GM19452 (cell line): ENCODE measurements around the gene POLDIP3.
"Not testable (repeated sequence)": the region's sequence is repeated elsewhere in the genome, so short reads cannot be mapped to it uniquely, and the experiment has no call there.

Source experiments
- ATAC-seq: cut with Tn5 transposase; IDR thresholded peaks from one replicate; pipeline ENCODE4 v1.9.1; 2021; ENCODE audit not compliant: unreplicated experiment

The POLDIP3 gene

GRCh38 chr22:42587588-42588175 lies 27.0 kb downstream of the POLDIP3 start:
- no peak for ATAC-seq

- no peak for ATAC-seq
Measured at GRCh38 chr22:42586381-42586780, 28.3 kb downstream of the POLDIP3 start.

GRCh38 chr22:42585096-42585495 lies 29.6 kb downstream of the POLDIP3 start:
- no peak for ATAC-seq

GRCh38 chr22:42584364-42584940 lies 30.2 kb downstream of the POLDIP3 start:
- no peak for ATAC-seq

GRCh38 chr22:42582987-42583386 lies 31.7 kb downstream of the POLDIP3 start:
- ATAC-seq, result no peak

GRCh38 chr22:42581762-42582716 lies 32.6 kb downstream of the POLDIP3 start:
- no peak for ATAC-seq

GRCh38 chr22:42581194-42581761 lies 33.4 kb downstream of the POLDIP3 start:
- ATAC-seq, result not testable (repeated sequence)

GRCh38 chr22:42580040-42580439 lies 34.6 kb downstream of the POLDIP3 start:
- not testable (repeated sequence) for ATAC-seq

GRCh38 chr22:42577623-42578240 lies 37.0 kb downstream of the POLDIP3 start:
- ATAC-seq, result no peak

GRCh38 chr22:42577141-42577540 lies 37.5 kb downstream of the POLDIP3 start:
- ATAC-seq, result not testable (repeated sequence)

GRCh38 chr22:42575996-42576574 lies 38.6 kb downstream of the POLDIP3 start:
- not testable (repeated sequence) for ATAC-seq

- ATAC-seq, result not testable (repeated sequence)
Measured at GRCh38 chr22:42574468-42574867, 40.2 kb downstream of the POLDIP3 start.

- not testable (repeated sequence) for ATAC-seq
Measured at GRCh38 chr22:42574046-42574445, 40.6 kb downstream of the POLDIP3 start.

GRCh38 chr22:42571068-42571467 lies 43.6 kb downstream of the POLDIP3 start:
- ATAC-seq, result not testable (repeated sequence)

GRCh38 chr22:42570580-42570979 lies 44.1 kb downstream of the POLDIP3 start:
- not testable (repeated sequence) for ATAC-seq

- not testable (repeated sequence) for ATAC-seq
Measured at GRCh38 chr22:42567950-42568349, 46.7 kb downstream of the POLDIP3 start.

GRCh38 chr22:42565956-42566355 lies 48.7 kb downstream of the POLDIP3 start:
- ATAC-seq, result no peak

- ATAC-seq, result no peak
Measured at GRCh38 chr22:42564699-42565098, 50.0 kb downstream of the POLDIP3 start.

GRCh38 chr22:42563943-42564342 lies 50.7 kb downstream of the POLDIP3 start:
- not testable (repeated sequence) for ATAC-seq

- no peak for ATAC-seq
Measured at GRCh38 chr22:42562684-42563083, 52.0 kb downstream of the POLDIP3 start.

- ATAC-seq, result no peak
Measured at GRCh38 chr22:42562279-42562678, 52.4 kb downstream of the POLDIP3 start.
